Measurements from ENCODE around the gene VSTM4. TPM values are rescaled to one million over a fixed set of nuclear protein-coding genes. Genes with fewer than 3 reads are reported as not detected.

VSTM4 gene
- total and polyA plus RNA-seq, 9 of the 15 experiments (the other 6 are each of a cell fraction or from before 2014, with no cell fraction given) = 1.0 to 7.9 (median 3.0) TPM

DNA sequence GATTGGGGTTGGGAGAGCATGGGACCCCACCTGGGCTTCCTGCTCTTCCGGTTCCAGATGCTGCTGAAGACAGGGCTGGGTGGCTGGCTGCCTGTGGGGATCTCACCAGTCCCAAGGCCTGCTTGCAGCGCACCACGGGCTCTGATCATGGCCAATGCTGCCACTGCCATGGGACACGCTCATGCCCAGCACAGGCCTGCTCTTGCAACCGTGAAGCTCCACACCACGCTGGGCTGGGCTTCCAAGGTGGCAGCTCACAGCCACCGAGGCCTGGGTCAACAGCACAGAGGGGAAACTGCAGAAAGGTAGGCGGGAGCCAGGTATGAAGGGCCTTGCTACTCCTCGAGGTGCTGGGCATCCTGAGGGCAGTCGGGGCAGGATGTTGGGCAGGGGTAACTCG lies 103.6 kb downstream of the VSTM4 start (continued):
- TF ChIP-seq, protein P1, sequence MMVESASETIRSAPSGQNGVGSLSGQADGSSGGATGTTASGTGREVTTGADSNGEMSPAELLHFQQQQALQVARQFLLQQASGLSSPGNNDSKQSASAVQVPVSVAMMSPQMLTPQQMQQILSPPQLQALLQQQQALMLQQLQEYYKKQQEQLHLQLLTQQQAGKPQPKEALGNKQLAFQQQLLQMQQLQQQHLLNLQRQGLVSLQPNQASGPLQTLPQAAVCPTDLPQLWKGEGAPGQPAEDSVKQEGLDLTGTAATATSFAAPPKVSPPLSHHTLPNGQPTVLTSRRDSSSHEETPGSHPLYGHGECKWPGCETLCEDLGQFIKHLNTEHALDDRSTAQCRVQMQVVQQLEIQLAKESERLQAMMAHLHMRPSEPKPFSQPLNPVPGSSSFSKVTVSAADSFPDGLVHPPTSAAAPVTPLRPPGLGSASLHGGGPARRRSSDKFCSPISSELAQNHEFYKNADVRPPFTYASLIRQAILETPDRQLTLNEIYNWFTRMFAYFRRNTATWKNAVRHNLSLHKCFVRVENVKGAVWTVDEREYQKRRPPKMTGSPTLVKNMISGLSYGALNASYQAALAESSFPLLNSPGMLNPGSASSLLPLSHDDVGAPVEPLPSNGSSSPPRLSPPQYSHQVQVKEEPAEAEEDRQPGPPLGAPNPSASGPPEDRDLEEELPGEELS (CRISPR knock-in tag; IDR thresholded peaks at IDR 0.05; ENCODE audit: borderline replicate concordance) = no peak

DNA sequence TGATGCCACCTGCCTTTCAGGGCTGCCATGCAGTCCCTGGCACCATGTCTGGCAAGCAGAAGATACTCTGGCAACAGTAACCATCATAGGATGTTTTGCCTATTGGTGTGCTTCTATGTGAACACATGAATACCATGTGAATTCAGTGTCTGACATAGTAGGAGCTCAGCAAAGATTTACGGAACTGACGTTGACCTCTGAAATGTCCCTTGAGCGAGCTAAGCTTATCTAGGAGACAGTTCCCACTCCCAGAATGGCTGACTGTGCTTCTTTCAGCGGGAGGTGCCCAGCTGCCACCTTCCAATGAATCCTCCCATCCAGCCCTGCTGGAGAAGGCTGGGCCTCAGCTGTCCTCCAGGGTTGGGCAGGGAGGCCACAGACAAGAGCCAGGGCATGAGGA lies 104.5 kb downstream of the VSTM4 start:
- Histone ChIP-seq H3K4me2 (ENCODE audit: insufficient read depth, low read length) (no peak overlapping the region), H3K9ac (ENCODE audit: insufficient read depth in 1 of 2, low read depth in 2 of 2, low read length in 2 of 2) (no peak overlapping the region), H3K27ac (ENCODE audit: extremely low read depth, low read depth, low read length) (no peak overlapping the region), H3K36me3 (ENCODE audit: control insufficient read depth, insufficient read depth, low read length) (no peaks in the 10 kb centered on the region), H3K4me3 (no peak overlapping the region), H3K9me1 (ENCODE audit: control insufficient read depth, insufficient read depth, low read length) (no peaks in the 10 kb centered on the region), H3K79me2 (ENCODE audit: control insufficient read depth, insufficient read depth, low read length) (no peaks in the 10 kb centered on the region), H3K4me1 (replicated peaks in 1 of 2; ENCODE audit: control insufficient read depth in 2 of 2, insufficient read depth in 2 of 2, low read length in 2 of 2) (peaks cover 16% of the 10 kb centered on the region in 2 experiments; a peak in 4 of 5 replicates), H3K9me3 (replicated peaks; ENCODE audit: control insufficient read depth, insufficient read depth, low read depth, low read length) (no peaks in the 10 kb centered on the region), H4K20me1 (replicated peaks; ENCODE audit: control insufficient read depth, insufficient read depth, low read length) (0 out of 2 replicates have a peak, but pooled peaks cover 3% of the 10 kb centered on the region), H3K27me3 (ENCODE audit: control insufficient read depth in 2 of 2, insufficient read depth in 2 of 2, low read length in 2 of 2) (peaks cover 2 to 11% of the 10 kb centered on the region in 2 experiments; a peak in 2 of 5 replicates), H2AFZ (ENCODE audit: low read depth, low read length) (no peak overlapping the region)
- POLR2A ChIA-PET = interaction anchor here (0.6 to 1.3 kb wide), 4 partner anchors 12 to 278 kb away, joined by 3 to 4 read pairs (median 3); no protein-coding TSS in a partner anchor
- no peak for ATAC-seq
- DNase-seq (ENCODE audit: extremely low read depth in 1 of 4, low spot score in 3 of 4) = no peak
- intact Hi-C loops (cut with micrococcal nuclease) (no loop called here), in situ Hi-C loops (cut with MboI) (no loop called here)
- CTCF ChIA-PET (ENCODE audit: low intra/inter-chr PET ratio) = no interaction called here
- FAIRE-seq = no peak
- no TSS peak for BruUV-seq (replicated peaks)
- 9% methylated on average over 4 of the region's 4 CpGs for WGBS (ENCODE audit: insufficient coverage, low coverage, missing lambda C conversion rate)
- TF ChIP-seq ZNF316 (IDR thresholded peaks at IDR 0.05) (0 out of 2 replicates have a peak, but pooled peaks have one; percentile 3), MAFG (tag; conservative IDR thresholded peaks at IDR 0.05) (0 out of 2 replicates have a peak, but pooled peaks have one; percentile 18), TBL1XR1 (IDR thresholded peaks at IDR 0.05; ENCODE audit: low read length in 2 of 2) (no peak), MED1 (CRISPR knock-in tag; IDR thresholded peaks at IDR 0.05; ENCODE audit: borderline replicate concordance) (no peak), ZNF311 (CRISPR knock-in tag; IDR thresholded peaks at IDR 0.05) (no peak), JUNB (CRISPR knock-in tag; conservative IDR thresholded peaks at IDR 0.05) (no peak), C11orf30 (IDR thresholded peaks at IDR 0.05; ENCODE audit: low read depth) (0 out of 2 replicates have a peak, but pooled peaks have one; percentile 5), SAFB (IDR thresholded peaks at IDR 0.05; ENCODE audit: borderline replicate concordance, low read depth, low read length) (no peak)
- TF ChIP-seq, protein P2, sequence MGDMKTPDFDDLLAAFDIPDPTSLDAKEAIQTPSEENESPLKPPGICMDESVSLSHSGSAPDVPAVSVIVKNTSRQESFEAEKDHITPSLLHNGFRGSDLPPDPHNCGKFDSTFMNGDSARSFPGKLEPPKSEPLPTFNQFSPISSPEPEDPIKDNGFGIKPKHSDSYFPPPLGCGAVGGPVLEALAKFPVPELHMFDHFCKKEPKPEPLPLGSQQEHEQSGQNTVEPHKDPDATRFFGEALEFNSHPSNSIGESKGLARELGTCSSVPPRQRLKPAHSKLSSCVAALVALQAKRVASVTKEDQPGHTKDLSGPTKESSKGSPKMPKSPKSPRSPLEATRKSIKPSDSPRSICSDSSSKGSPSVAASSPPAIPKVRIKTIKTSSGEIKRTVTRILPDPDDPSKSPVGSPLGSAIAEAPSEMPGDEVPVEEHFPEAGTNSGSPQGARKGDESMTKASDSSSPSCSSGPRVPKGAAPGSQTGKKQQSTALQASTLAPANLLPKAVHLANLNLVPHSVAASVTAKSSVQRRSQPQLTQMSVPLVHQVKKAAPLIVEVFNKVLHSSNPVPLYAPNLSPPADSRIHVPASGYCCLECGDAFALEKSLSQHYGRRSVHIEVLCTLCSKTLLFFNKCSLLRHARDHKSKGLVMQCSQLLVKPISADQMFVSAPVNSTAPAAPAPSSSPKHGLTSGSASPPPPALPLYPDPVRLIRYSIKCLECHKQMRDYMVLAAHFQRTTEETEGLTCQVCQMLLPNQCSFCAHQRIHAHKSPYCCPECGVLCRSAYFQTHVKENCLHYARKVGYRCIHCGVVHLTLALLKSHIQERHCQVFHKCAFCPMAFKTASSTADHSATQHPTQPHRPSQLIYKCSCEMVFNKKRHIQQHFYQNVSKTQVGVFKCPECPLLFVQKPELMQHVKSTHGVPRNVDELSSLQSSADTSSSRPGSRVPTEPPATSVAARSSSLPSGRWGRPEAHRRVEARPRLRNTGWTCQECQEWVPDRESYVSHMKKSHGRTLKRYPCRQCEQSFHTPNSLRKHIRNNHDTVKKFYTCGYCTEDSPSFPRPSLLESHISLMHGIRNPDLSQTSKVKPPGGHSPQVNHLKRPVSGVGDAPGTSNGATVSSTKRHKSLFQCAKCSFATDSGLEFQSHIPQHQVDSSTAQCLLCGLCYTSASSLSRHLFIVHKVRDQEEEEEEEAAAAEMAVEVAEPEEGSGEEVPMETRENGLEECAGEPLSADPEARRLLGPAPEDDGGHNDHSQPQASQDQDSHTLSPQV (IDR thresholded peaks at IDR 0.05) = no peak
- TF ChIP-seq, protein P3, sequence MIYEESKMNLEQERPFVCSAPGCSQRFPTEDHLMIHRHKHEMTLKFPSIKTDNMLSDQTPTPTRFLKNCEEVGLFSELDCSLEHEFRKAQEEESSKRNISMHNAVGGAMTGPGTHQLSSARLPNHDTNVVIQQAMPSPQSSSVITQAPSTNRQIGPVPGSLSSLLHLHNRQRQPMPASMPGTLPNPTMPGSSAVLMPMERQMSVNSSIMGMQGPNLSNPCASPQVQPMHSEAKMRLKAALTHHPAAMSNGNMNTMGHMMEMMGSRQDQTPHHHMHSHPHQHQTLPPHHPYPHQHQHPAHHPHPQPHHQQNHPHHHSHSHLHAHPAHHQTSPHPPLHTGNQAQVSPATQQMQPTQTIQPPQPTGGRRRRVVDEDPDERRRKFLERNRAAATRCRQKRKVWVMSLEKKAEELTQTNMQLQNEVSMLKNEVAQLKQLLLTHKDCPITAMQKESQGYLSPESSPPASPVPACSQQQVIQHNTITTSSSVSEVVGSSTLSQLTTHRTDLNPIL (CRISPR knock-in tag; IDR thresholded peaks at IDR 0.05) = no peak
